ENCODE data around the gene GRHPR.

- no peak for TF ChIP-seq ZBTB33 (IDR thresholded peaks at IDR 0.05)
- TF ChIP-seq CTCF (IDR thresholded peaks at IDR 0.05; ENCODE audit: low read depth, low read length, missing input control) = no peak
- no peak for TF ChIP-seq NR2F2 (IDR thresholded peaks at IDR 0.05)
- no peak for TF ChIP-seq ATF3 (IDR thresholded peaks at IDR 0.05)
- TF ChIP-seq SP1 (IDR thresholded peaks at IDR 0.05) = no peak
- no peak for TF ChIP-seq RAD21 (IDR thresholded peaks at IDR 0.05)
Measured at GRCh38 chr9:37464006-37464405, 41.5 kb downstream of the GRHPR start.

All from liver (tissue), 3 donors.